Bronchial epithelial cell (primary cell): ENCODE results near the gene LRRFIP2. TPM values are rescaled to one million over a fixed set of nuclear protein-coding genes. Genes with fewer than 3 reads are reported as not detected.
"Not testable (repeated sequence)": the region's sequence is repeated elsewhere in the genome, so short reads cannot be mapped to it uniquely, and the experiment has no call there.

Experiments
- DNase-seq: peaks from one replicate; pipeline ENCODE4 v3.0.0-alpha.2; 2010; ENCODE audit warnings: low read depth
- FAIRE-seq: peaks from 2 replicates; lab custom pipeline; 2011; peaks lifted over from hg19 to GRCh38; lab: Jason Lieb, UNC
- H3K27me3 ChIP-seq: 2 replicates; pipeline ENCODE4 v1.5.1; 2011; ENCODE audit warnings: low read length; ENCODE audit not compliant: control insufficient read depth, insufficient read depth
- H3K36me3 ChIP-seq: 2 replicates; pipeline ENCODE4 v1.5.1; 2011; ENCODE audit warnings: low read length; ENCODE audit not compliant: control insufficient read depth, insufficient read depth
- H3K4me3 ChIP-seq: 2 replicates; pipeline ENCODE4 v1.5.1; 2011; ENCODE audit warnings: mild to moderate bottlenecking, low read depth, low read length, control low read depth
- total RNA-seq: library from RNA; depleted of rRNA; stranded (reverse); fragments of >200 nt; gene quantifications from 2 replicates; pipeline ENCODE4 v1.2.1, GENCODE V29; 2014
- TF ChIP-seq, protein P1 (sequence below): IDR thresholded peaks from 2 replicates; pipeline ENCODE4 v1.5.1; 2011; ENCODE audit warnings: mild to moderate bottlenecking, moderate library complexity, low read length, control low read depth, inconsistent platforms; ENCODE audit not compliant: insufficient read depth, severe bottlenecking

LRRFIP2 gene
- total RNA-seq, 1 donor from 2014 or later, result 67.7 TPM

- no peak overlapping the region for H3K4me3 ChIP-seq
- TF ChIP-seq, protein P1, sequence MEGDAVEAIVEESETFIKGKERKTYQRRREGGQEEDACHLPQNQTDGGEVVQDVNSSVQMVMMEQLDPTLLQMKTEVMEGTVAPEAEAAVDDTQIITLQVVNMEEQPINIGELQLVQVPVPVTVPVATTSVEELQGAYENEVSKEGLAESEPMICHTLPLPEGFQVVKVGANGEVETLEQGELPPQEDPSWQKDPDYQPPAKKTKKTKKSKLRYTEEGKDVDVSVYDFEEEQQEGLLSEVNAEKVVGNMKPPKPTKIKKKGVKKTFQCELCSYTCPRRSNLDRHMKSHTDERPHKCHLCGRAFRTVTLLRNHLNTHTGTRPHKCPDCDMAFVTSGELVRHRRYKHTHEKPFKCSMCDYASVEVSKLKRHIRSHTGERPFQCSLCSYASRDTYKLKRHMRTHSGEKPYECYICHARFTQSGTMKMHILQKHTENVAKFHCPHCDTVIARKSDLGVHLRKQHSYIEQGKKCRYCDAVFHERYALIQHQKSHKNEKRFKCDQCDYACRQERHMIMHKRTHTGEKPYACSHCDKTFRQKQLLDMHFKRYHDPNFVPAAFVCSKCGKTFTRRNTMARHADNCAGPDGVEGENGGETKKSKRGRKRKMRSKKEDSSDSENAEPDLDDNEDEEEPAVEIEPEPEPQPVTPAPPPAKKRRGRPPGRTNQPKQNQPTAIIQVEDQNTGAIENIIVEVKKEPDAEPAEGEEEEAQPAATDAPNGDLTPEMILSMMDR, result no peak
- FAIRE-seq (no peak), DNase-seq (no peak)
- no peaks in the 10 kb centered on the region for H3K27me3 ChIP-seq
- peaks cover 11% of the 10 kb centered on the region for H3K36me3 ChIP-seq
Measured at GRCh38 chr3:37054370-37054769, 120.0 kb downstream of the LRRFIP2 start.

DNA sequence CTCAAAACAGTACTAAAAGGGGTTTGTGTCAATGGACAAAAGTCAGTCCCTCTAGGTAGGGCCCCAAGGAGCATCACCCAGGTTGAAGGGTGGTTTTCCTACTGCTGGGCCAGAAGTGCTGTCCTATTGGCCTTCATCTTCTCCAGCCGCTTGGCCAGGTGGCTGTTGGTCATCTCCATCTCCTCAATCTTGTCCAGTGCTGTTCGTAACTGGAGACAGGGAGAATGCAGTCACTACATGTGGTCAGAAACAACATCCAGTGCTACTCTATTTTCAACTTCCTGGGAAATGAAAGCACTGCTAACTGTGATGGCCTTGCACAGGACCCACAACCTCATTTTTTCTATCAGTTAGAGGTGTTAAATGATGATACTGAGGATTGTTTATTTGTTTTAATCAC lies 120.6 kb downstream of the LRRFIP2 start:
- FAIRE-seq (no peak), DNase-seq (no peak)
- TF ChIP-seq, protein P1, result no peak
- Histone ChIP-seq H3K36me3 (peaks cover 13% of the 10 kb centered on the region), H3K4me3 (no peak overlapping the region), H3K27me3 (no peaks in the 10 kb centered on the region)

DNA sequence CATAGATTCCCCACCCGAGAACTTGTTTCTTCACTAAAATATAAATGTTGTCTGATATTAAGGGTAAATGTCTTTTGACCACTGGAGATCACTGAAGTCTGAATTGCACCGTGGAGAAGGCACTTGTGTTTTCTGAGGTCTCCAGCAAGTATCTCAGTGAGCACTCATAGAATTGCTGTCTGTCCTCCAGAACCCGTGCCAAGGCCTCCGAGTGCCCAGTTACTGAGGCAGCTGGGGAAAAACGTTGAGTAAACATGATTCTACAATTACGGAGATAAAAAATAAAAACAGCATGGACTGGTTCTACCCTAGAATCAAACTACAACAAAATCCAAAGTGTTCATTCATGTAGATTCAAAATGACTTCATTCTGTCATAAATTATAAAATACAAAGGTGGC lies 121.0 kb downstream of the LRRFIP2 start:
- DNase-seq, result no peak
- Histone ChIP-seq H3K36me3 (peaks cover 13% of the 10 kb centered on the region), H3K4me3 (no peak overlapping the region), H3K27me3 (no peaks in the 10 kb centered on the region)
- no peak for FAIRE-seq
- TF ChIP-seq, protein P1, result no peak

- FAIRE-seq (no peak), DNase-seq (no peak)
- Histone ChIP-seq H3K4me3 (no peak overlapping the region), H3K27me3 (no peaks in the 10 kb centered on the region), H3K36me3 (peaks cover 13% of the 10 kb centered on the region)
- TF ChIP-seq, protein P1, result no peak
Measured at GRCh38 chr3:37052860-37053259, 121.5 kb downstream of the LRRFIP2 start.

DNA sequence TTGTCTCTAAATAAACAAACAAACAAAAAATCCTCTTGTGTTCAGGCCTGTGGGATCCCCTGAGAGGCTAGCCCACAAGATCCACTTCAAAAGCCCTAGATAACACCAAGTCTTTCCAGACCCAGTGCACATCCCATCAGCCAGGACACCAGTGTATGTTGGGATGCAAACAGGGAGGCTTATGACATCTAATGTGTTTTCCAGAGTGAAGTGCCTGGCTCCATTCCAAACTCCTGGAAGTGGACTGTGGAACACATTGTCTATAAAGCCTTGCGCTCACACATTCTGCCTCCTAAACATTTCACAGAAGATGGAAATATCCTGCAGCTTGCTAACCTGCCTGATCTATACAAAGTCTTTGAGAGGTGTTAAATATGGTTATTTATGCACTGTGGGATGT lies 124.1 kb downstream of the LRRFIP2 start:
- DNase-seq (no peak), FAIRE-seq (no peak)
- TF ChIP-seq, protein P1, result no peak
- Histone ChIP-seq H3K27me3 (no peaks in the 10 kb centered on the region), H3K4me3 (no peak overlapping the region), H3K36me3 (peaks cover 14% of the 10 kb centered on the region)

GRCh38 chr3:37042712-37043111 lies 131.7 kb downstream of the LRRFIP2 start:
- DNase-seq, FAIRE-seq, H3K27me3 ChIP-seq, H3K36me3 ChIP-seq, H3K4me3 ChIP-seq: not testable (repeated sequence)
